Measurements from ENCODE around the gene SLC25A1. TPM values are rescaled to one million over a fixed set of nuclear protein-coding genes. Genes with fewer than 3 reads are reported as not detected.

Gene SLC25A1
- total and polyA plus RNA-seq, 4 donors: 36.3 to 95.8 (median 48.6) TPM

DNA sequence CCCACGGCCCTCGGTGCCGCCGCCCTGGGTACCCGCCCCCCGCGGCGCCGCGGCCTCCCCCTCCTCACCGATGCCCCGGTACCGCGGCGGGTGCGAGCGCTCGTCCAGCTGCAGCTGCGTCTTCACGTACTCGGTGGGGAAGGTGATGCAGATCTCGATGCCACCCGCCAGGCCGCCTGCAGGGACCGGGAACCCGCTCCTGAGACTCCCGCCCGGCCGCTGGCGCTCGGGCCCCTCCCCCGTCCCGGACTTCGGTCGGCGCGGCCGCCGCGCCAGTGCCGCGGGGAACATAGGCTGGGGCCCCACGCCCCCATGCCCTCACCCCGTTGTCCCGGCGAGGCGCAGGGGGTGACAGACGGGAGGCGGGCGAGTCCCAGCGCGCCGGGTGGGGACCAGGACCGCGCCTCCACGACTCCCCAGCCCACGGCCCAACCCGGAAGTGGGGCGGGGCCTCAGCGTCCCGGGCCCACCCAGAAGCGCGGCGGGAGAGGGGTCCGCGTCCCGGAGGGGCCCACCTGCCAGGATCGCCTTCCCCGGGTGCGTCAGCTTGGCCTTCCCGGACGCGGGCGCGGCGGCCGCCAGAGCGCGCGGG lies 375 bp downstream of the SLC25A1 start:
- peaks cover 0 to 26% (median 4%) of the 10 kb centered on the region in 5 donors for H3K4me1 ChIP-seq (ENCODE audit: control insufficient read depth in 5 of 5, insufficient read depth in 5 of 5, low read length in 5 of 5)
- TF ChIP-seq, protein P1, sequence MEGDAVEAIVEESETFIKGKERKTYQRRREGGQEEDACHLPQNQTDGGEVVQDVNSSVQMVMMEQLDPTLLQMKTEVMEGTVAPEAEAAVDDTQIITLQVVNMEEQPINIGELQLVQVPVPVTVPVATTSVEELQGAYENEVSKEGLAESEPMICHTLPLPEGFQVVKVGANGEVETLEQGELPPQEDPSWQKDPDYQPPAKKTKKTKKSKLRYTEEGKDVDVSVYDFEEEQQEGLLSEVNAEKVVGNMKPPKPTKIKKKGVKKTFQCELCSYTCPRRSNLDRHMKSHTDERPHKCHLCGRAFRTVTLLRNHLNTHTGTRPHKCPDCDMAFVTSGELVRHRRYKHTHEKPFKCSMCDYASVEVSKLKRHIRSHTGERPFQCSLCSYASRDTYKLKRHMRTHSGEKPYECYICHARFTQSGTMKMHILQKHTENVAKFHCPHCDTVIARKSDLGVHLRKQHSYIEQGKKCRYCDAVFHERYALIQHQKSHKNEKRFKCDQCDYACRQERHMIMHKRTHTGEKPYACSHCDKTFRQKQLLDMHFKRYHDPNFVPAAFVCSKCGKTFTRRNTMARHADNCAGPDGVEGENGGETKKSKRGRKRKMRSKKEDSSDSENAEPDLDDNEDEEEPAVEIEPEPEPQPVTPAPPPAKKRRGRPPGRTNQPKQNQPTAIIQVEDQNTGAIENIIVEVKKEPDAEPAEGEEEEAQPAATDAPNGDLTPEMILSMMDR (IDR thresholded peaks at IDR 0.05; ENCODE audit: control extremely low read depth, extremely low read depth): no peak
- DNase-seq: peak in 2 of 3 donors; percentile 60 to 64
- H3K9me3 ChIP-seq (ENCODE audit: control insufficient read depth in 4 of 4, insufficient read depth in 3 of 4, low read length in 3 of 4): no peaks in the 10 kb centered on the region
- peak overlapping the region; percentile 82 to 89 for H3K27ac ChIP-seq (ENCODE audit: low read depth in 1 of 2, low read length in 1 of 2)
- WGBS, 2 donors: 0 to 1% methylated on average over 64 to 80 of the region's 80 CpGs
- peaks cover 0 to 3% (median 0%) of the 10 kb centered on the region in 4 donors for H3K36me3 ChIP-seq (ENCODE audit: control insufficient read depth in 4 of 4, insufficient read depth in 4 of 4, low read length in 4 of 4)
- peak overlapping the region; percentile 63 for H3K4me3 ChIP-seq
- peak; percentile 16 for ATAC-seq (ENCODE audit: insufficient read depth, low FRiP score)
- H3K9ac ChIP-seq (ENCODE audit: insufficient read depth in 1 of 2, low read length in 2 of 2): peak overlapping the region in 1 of 2 donors; percentile 5
- H3K27me3 ChIP-seq (ENCODE audit: control insufficient read depth in 3 of 3, insufficient read depth in 3 of 3, low read length in 2 of 3): no peaks in the 10 kb centered on the region

DNA sequence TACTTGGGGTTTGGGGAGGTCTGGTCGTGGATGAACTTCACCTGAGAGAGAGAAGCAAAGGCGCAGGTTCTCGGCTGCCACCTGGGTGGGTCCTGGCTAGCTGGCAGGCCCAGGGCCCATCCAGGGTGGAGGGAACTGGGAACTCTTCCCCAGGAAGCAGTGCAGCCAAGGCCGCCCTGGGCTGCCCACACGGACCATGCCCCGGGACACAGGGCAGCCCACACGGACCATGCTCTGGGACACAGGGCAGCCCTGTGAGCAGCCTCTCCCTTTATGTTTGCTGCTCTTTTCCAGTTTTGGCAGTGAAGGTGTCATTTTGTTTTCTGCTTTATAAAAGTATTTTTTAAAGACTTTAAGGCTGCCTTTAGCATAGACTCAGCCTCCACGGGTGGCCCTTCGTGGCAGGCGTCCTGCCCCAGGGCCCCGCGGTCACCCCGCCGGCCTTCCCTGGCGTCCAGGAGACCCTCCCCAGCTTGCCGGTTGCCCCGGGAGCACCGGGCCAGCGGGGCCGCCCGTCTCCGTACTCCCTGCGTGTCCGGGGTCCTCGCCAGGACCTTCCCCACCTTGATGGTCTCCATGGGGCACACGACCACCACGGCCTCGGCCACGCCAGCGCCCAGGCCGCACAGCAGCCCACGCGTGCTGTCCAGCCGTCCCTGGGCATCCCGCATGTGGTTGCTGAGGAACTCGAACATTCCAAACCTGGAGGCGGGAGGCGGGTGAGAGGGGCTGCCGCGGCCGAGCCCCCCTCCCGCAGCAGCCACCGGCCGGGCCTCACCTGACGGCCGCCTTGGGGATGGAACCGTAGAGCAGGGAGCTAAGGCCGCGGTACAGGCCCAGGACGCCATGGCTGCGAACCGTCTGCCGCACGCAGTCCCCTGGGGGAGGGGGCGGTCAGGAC lies 1.1 kb downstream of the SLC25A1 start:
- Histone ChIP-seq H3K27me3 (ENCODE audit: control insufficient read depth in 3 of 3, insufficient read depth in 3 of 3, low read length in 2 of 3) (no peaks in the 10 kb centered on the region), H3K36me3 (ENCODE audit: control insufficient read depth in 4 of 4, insufficient read depth in 4 of 4, low read length in 4 of 4) (peaks cover 0 to 3% (median 0%) of the 10 kb centered on the region in 4 donors), H3K9me3 (ENCODE audit: control insufficient read depth in 4 of 4, insufficient read depth in 3 of 4, low read length in 3 of 4) (no peaks in the 10 kb centered on the region), H3K4me3 (peak overlapping the region; percentile 63), H3K27ac (ENCODE audit: low read depth in 1 of 2, low read length in 1 of 2) (no peak overlapping the region), H3K4me1 (ENCODE audit: control insufficient read depth in 5 of 5, insufficient read depth in 5 of 5, low read length in 5 of 5) (peaks cover 4 to 34% (median 8%) of the 10 kb centered on the region in 5 donors), H3K9ac (ENCODE audit: insufficient read depth in 1 of 2, low read length in 2 of 2) (peak overlapping the region; percentile 3 to 5)
- TF ChIP-seq, protein P1 (IDR thresholded peaks at IDR 0.05; ENCODE audit: control extremely low read depth, extremely low read depth): no peak
- ATAC-seq (ENCODE audit: insufficient read depth, low FRiP score) (no peak), DNase-seq (no peak)
- 36 to 48% methylated on average over 47 to 55 of the region's 55 CpGs for WGBS, 2 donors

DNA sequence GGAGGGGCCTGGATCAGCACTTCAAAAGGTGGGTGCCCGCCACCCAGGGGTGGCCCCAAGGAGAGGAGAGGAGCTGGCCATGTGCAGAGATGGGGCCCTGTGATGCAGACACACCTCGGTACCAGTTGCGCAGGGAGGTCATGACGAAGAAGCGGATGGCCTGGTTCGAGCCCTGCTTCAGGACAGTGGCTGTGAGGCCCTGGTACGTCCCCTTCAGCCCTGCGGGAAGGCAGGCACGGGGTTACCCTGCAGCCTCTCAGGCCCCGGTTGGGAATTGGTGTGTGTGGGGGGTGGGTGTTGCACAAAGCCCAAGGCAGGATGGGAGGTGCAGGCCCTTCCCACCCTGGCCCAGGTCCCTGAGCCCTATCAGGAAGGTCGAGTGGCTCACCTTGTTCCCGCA lies 1.8 kb downstream of the SLC25A1 start:
- 86 to 89% methylated on average over 12 of the region's 12 CpGs for WGBS, 2 donors
- H3K27ac ChIP-seq (ENCODE audit: low read depth in 1 of 2, low read length in 1 of 2): no peak overlapping the region
- H3K4me1 ChIP-seq (ENCODE audit: control insufficient read depth in 5 of 5, insufficient read depth in 5 of 5, low read length in 5 of 5): peaks cover 4 to 39% (median 11%) of the 10 kb centered on the region in 5 donors
- H3K27me3 ChIP-seq (ENCODE audit: control insufficient read depth in 3 of 3, insufficient read depth in 3 of 3, low read length in 2 of 3): no peaks in the 10 kb centered on the region
- H3K4me3 ChIP-seq: no peak overlapping the region
- no peak for DNase-seq
- peaks cover 0 to 3% (median 0%) of the 10 kb centered on the region in 4 donors for H3K36me3 ChIP-seq (ENCODE audit: control insufficient read depth in 4 of 4, insufficient read depth in 4 of 4, low read length in 4 of 4)
- no peak for ATAC-seq (ENCODE audit: insufficient read depth, low FRiP score)
- H3K9ac ChIP-seq (ENCODE audit: insufficient read depth in 1 of 2, low read length in 2 of 2): no peak overlapping the region
- no peaks in the 10 kb centered on the region for H3K9me3 ChIP-seq (ENCODE audit: control insufficient read depth in 4 of 4, insufficient read depth in 3 of 4, low read length in 3 of 4)
- TF ChIP-seq, protein P1 (IDR thresholded peaks at IDR 0.05; ENCODE audit: control extremely low read depth, extremely low read depth): no peak

All from lung (tissue), 12 donors.